Skeletal muscle satellite cell (primary cell): ENCODE measurements around the gene EFCAB12.
"Not testable (repeated sequence)": the region's sequence is repeated elsewhere in the genome, so short reads cannot be mapped to it uniquely, and the experiment has no call there.

ENCODE experiments used
- H3K27me3 ChIP-seq: 2 replicates; pipeline ENCODE4 v1.7.0; 2013; ENCODE audit warnings: low read length; ENCODE audit not compliant: control insufficient read depth, insufficient read depth
- H3K36me3 ChIP-seq: 2 replicates; pipeline ENCODE4 v1.7.0; 2013; ENCODE audit warnings: mild to moderate bottlenecking, control low read depth, low read length; ENCODE audit not compliant: insufficient read depth
- H3K4me1 ChIP-seq: 2 replicates; pipeline ENCODE4 v1.7.0; 2013; ENCODE audit warnings: low read length; ENCODE audit not compliant: control insufficient read depth, insufficient read depth
- H3K4me2 ChIP-seq: 2 replicates; pipeline ENCODE4 v1.7.0; 2013; ENCODE audit warnings: mild to moderate bottlenecking, low read length
- H3K4me3 ChIP-seq: 2 replicates; pipeline ENCODE4 v1.7.0; 2013; ENCODE audit warnings: low read length
- H3K9ac ChIP-seq: 2 replicates; pipeline ENCODE4 v1.7.0; 2013; ENCODE audit warnings: mild to moderate bottlenecking, low read depth, low read length, moderate library complexity
- H3K9me3 ChIP-seq: replicated peaks from 2 replicates; pipeline ENCODE4 v1.7.0; 2013; ENCODE audit warnings: mild to moderate bottlenecking, control low read depth, low read length

Gene EFCAB12

GRCh38 chr3:129371041-129371826 lies 57.2 kb downstream of the EFCAB12 start:
- peaks cover 12% of the 10 kb centered on the region for H3K27me3 ChIP-seq
- no peak overlapping the region for H3K4me2 ChIP-seq

GRCh38 chr3:129370248-129370964 lies 58.0 kb downstream of the EFCAB12 start:
- no peaks in the 10 kb centered on the region for H3K9me3 ChIP-seq
- no peak overlapping the region for H3K4me2 ChIP-seq
- H3K36me3 ChIP-seq, result no peaks in the 10 kb centered on the region
- H3K4me1 ChIP-seq, result peaks cover 6% of the 10 kb centered on the region
- peaks cover 12% of the 10 kb centered on the region for H3K27me3 ChIP-seq
- H3K4me3 ChIP-seq, result no peak overlapping the region
- no peak overlapping the region for H3K9ac ChIP-seq

More at GRCh38 chr3:129371041-129371826, 57.2 kb downstream of the EFCAB12 start:
- H3K4me1 ChIP-seq, result peaks cover 2% of the 10 kb centered on the region
- no peak overlapping the region for H3K9ac ChIP-seq
- H3K9me3 ChIP-seq, result no peaks in the 10 kb centered on the region
- H3K36me3 ChIP-seq, result no peaks in the 10 kb centered on the region
- no peak overlapping the region for H3K4me3 ChIP-seq

GRCh38 chr3:129369711-129370110 lies 58.7 kb downstream of the EFCAB12 start:
- Histone ChIP-seq H3K4me3 (no peak overlapping the region), H3K27me3 (peaks cover 12% of the 10 kb centered on the region), H3K9ac (no peak overlapping the region), H3K9me3 (no peaks in the 10 kb centered on the region), H3K36me3 (no peaks in the 10 kb centered on the region), H3K4me2 (no peak overlapping the region), H3K4me1 (peaks cover 6% of the 10 kb centered on the region)

- Histone ChIP-seq H3K4me3 (no peak overlapping the region), H3K36me3 (no peaks in the 10 kb centered on the region), H3K4me1 (peaks cover 6% of the 10 kb centered on the region), H3K9me3 (no peaks in the 10 kb centered on the region), H3K9ac (no peak overlapping the region), H3K4me2 (no peak overlapping the region), H3K27me3 (peaks cover 12% of the 10 kb centered on the region)
These were observed 60.6 kb downstream of the EFCAB12 start for GRCh38 chr3:129367821-129368220.

GRCh38 chr3:129366312-129366831 lies 62.1 kb downstream of the EFCAB12 start:
- H3K27me3 ChIP-seq, result peaks cover 12% of the 10 kb centered on the region
- peaks cover 6% of the 10 kb centered on the region for H3K4me1 ChIP-seq
- H3K4me3 ChIP-seq, result peak overlapping the region; percentile 47
- H3K4me2 ChIP-seq, result peak overlapping the region; percentile 63
- no peaks in the 10 kb centered on the region for H3K36me3 ChIP-seq
- no peaks in the 10 kb centered on the region for H3K9me3 ChIP-seq
- no peak overlapping the region for H3K9ac ChIP-seq

- Histone ChIP-seq H3K4me2 (peak overlapping the region; percentile 63), H3K4me1 (peaks cover 6% of the 10 kb centered on the region), H3K27me3 (peaks cover 12% of the 10 kb centered on the region), H3K36me3 (no peaks in the 10 kb centered on the region), H3K9ac (no peak overlapping the region), H3K9me3 (no peaks in the 10 kb centered on the region), H3K4me3 (no peak overlapping the region)
These were observed 62.9 kb downstream of the EFCAB12 start for GRCh38 chr3:129365296-129366136.

- not testable (repeated sequence) for H3K9me3 ChIP-seq, H3K4me3 ChIP-seq, H3K4me1 ChIP-seq, H3K36me3 ChIP-seq, H3K9ac ChIP-seq, H3K4me2 ChIP-seq
- H3K27me3 ChIP-seq, result peaks cover 12% of the 10 kb centered on the region
These were observed 63.6 kb downstream of the EFCAB12 start for GRCh38 chr3:129364811-129365210.

- not testable (repeated sequence) for H3K4me1 ChIP-seq, H3K9ac ChIP-seq, H3K4me2 ChIP-seq, H3K36me3 ChIP-seq, H3K4me3 ChIP-seq, H3K9me3 ChIP-seq
- peaks cover 10% of the 10 kb centered on the region for H3K27me3 ChIP-seq
These were observed 65.1 kb downstream of the EFCAB12 start for GRCh38 chr3:129363356-129363755.

- no peaks in the 10 kb centered on the region for H3K9me3 ChIP-seq
- H3K4me2 ChIP-seq, result no peak overlapping the region
- H3K9ac ChIP-seq, result no peak overlapping the region
- H3K36me3 ChIP-seq, result no peaks in the 10 kb centered on the region
- H3K27me3 ChIP-seq, result no peaks in the 10 kb centered on the region
- peaks cover under 1% of the 10 kb centered on the region for H3K4me1 ChIP-seq
- no peak overlapping the region for H3K4me3 ChIP-seq
These were observed 67.6 kb downstream of the EFCAB12 start for GRCh38 chr3:129360705-129361460.

GRCh38 chr3:129360171-129360611 lies 68.2 kb downstream of the EFCAB12 start:
- no peaks in the 10 kb centered on the region for H3K27me3 ChIP-seq
- H3K4me1 ChIP-seq, result no peaks in the 10 kb centered on the region
- no peak overlapping the region for H3K4me3 ChIP-seq
- H3K36me3 ChIP-seq, result no peaks in the 10 kb centered on the region
- no peak overlapping the region for H3K9ac ChIP-seq
- no peaks in the 10 kb centered on the region for H3K9me3 ChIP-seq
- H3K4me2 ChIP-seq, result no peak overlapping the region
